K562 treated with DMSO at 1 percent for 4 hours (cell line): ENCODE results near the gene CLCA1. TPM values are rescaled to one million over a fixed set of nuclear protein-coding genes. Genes with fewer than 3 reads are reported as not detected.

Experiments
- total RNA-seq: library from RNA; unstranded; fragments of 300-600 nt; gene quantifications from 2 replicates; pipeline ENCODE4 v1.2.3, GENCODE V29; 2022; ENCODE audit not compliant: insufficient read depth

Gene CLCA1, protein sequence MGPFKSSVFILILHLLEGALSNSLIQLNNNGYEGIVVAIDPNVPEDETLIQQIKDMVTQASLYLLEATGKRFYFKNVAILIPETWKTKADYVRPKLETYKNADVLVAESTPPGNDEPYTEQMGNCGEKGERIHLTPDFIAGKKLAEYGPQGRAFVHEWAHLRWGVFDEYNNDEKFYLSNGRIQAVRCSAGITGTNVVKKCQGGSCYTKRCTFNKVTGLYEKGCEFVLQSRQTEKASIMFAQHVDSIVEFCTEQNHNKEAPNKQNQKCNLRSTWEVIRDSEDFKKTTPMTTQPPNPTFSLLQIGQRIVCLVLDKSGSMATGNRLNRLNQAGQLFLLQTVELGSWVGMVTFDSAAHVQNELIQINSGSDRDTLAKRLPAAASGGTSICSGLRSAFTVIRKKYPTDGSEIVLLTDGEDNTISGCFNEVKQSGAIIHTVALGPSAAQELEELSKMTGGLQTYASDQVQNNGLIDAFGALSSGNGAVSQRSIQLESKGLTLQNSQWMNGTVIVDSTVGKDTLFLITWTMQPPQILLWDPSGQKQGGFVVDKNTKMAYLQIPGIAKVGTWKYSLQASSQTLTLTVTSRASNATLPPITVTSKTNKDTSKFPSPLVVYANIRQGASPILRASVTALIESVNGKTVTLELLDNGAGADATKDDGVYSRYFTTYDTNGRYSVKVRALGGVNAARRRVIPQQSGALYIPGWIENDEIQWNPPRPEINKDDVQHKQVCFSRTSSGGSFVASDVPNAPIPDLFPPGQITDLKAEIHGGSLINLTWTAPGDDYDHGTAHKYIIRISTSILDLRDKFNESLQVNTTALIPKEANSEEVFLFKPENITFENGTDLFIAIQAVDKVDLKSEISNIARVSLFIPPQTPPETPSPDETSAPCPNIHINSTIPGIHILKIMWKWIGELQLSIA
- 0.30 TPM in 1 of 2 replicates, not detected in the other for total RNA-seq

DNA sequence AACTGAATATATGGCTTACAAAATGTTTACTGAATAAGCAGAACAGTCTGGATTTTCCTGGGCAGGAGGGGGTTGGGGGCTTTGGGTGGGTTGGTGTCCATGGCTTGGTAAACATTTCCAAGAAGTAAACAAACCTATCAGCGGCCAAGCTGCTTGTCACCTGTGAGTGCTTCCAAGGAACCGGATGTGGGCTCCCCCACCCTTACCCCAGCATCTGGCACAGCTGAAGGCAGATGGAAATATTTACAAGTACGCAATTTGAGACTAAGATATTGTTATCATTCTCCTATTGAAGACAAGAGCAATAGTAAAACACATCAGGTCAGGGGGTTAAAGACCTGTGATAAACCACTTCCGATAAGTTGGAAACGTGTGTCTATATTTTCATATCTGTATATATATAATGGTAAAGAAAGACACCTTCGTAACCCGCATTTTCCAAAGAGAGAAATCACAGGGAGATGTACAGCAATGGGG lies at the start of gene CLCA1:
TSS of gene CLCA1 (plus strand) at position 427 of the 477 bp plus-strand sequence. CDS start at position 472, 45 bp downstream.

DNA sequence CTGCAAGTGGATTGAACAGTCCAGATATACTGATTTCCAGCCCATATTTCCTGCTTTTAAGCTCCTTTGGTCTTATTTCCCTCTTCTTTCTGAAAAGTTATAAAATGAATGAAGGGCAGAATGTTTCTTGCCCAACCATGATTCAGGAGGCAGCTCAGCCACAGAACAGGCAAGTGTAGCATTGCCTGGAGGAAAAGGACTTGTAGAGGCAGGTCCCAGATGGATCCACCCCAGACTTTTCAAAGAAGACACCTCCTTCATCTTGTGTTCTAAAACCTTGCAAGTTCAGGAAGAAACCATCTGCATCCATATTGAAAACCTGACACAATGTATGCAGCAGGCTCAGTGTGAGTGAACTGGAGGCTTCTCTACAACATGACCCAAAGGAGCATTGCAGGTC lies 44.9 kb upstream of the CLCA1 start, which contains the start of gene CLCA2:
TSS of gene CLCA2 (plus strand) at position 299 of the 400 bp plus-strand sequence. CDS start at position 376, 77 bp downstream.

DNA sequence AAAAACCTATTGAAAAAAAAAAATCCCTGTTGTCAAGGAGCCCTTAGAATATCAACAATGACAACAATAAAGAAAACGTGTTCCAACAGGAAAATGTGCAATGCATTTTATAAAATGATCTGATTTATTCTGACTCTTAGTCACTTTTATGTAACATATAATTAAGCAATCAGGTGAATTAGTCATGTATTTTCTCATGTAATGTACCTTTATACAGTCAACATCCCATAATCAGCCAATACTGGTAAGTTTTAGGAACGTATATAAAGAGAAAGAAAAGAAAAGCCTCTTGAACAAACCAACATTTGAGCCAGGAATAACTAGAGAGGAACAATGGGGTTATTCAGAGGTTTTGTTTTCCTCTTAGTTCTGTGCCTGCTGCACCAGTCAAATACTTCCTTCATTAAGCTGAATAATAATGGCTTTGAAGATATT lies 78.1 kb downstream of the CLCA1 start, which contains the start of gene CLCA4:
TSS of gene CLCA4 (plus strand) at position 292 of the 435 bp plus-strand sequence. CDS start at position 334, 42 bp downstream.

Other genes starting within 250 kb of the CLCA1 start
- 1.1 and 2.0 TPM in 2 replicates for gene ODF2L, start 72.6 kb upstream of the CLCA1 start, total RNA-seq
- gene CLCA2, start 44.8 kb upstream of the CLCA1 start, total RNA-seq, result not detected in 2 replicates
- gene CLCA4, start 78.2 kb downstream of the CLCA1 start, total RNA-seq, result not detected in 2 replicates
- gene SH3GLB1, start 235.6 kb downstream of the CLCA1 start, total RNA-seq, result 16.8 and 18.4 TPM in 2 replicates